GM12872 (cell line): ENCODE measurements around the gene SLC1A2.

Experiments
- CTCF ChIP-seq: IDR thresholded peaks from 3 replicates; pipeline ENCODE4 v1.5.1; 2011; ENCODE audit warnings: low read depth, mild to moderate bottlenecking, low read length, moderate library complexity; ENCODE audit not compliant: insufficient read depth

Gene SLC1A2

GRCh38 chr11:35387111-35387982 is 32.0 kb downstream of the SLC1A2 start:
- TF ChIP-seq CTCF, result peak; percentile 50; the same call in 2 of the 3 replicates

GRCh38 chr11:35383953-35384352 is 35.4 kb downstream of the SLC1A2 start:
- no peak for TF ChIP-seq CTCF

GRCh38 chr11:35381709-35382322 is 37.5 kb downstream of the SLC1A2 start:
- TF ChIP-seq CTCF, result no peak

GRCh38 chr11:35380603-35381002 is 38.8 kb downstream of the SLC1A2 start:
- TF ChIP-seq CTCF, result no peak

GRCh38 chr11:35377262-35377661 is 42.1 kb downstream of the SLC1A2 start:
- TF ChIP-seq CTCF, result no peak

- no peak for TF ChIP-seq CTCF
Observed at GRCh38 chr11:35376613-35377012, 42.7 kb downstream of the SLC1A2 start.

GRCh38 chr11:35376118-35376510 is 43.2 kb downstream of the SLC1A2 start:
- no peak for TF ChIP-seq CTCF
